ENCODE results near the gene PYCR2.

GRCh38 chr1:225954753-225955152 lies 30.7 kb upstream of the PYCR2 start:
- no peak for TF ChIP-seq CTCF (conservative IDR thresholded peaks at IDR 0.05 in 1 of 2, IDR thresholded peaks at IDR 0.05 in 1 of 2; ENCODE audit: low read depth in 1 of 2, low read length in 2 of 2)
- TF ChIP-seq EZH2 (IDR thresholded peaks at IDR 0.05; ENCODE audit: low read length, missing control alignments), result no peak

Data from fibroblast of lung (primary cell).